ENCODE measurements around the gene OXA1L.
A peak's percentile ranks its signal among the peaks of the same experiment; 100 is the strongest.
"Not testable (repeated sequence)": the region's sequence is repeated elsewhere in the genome, so short reads cannot be mapped to it uniquely, and the experiment has no call there.

The OXA1L gene

DNA sequence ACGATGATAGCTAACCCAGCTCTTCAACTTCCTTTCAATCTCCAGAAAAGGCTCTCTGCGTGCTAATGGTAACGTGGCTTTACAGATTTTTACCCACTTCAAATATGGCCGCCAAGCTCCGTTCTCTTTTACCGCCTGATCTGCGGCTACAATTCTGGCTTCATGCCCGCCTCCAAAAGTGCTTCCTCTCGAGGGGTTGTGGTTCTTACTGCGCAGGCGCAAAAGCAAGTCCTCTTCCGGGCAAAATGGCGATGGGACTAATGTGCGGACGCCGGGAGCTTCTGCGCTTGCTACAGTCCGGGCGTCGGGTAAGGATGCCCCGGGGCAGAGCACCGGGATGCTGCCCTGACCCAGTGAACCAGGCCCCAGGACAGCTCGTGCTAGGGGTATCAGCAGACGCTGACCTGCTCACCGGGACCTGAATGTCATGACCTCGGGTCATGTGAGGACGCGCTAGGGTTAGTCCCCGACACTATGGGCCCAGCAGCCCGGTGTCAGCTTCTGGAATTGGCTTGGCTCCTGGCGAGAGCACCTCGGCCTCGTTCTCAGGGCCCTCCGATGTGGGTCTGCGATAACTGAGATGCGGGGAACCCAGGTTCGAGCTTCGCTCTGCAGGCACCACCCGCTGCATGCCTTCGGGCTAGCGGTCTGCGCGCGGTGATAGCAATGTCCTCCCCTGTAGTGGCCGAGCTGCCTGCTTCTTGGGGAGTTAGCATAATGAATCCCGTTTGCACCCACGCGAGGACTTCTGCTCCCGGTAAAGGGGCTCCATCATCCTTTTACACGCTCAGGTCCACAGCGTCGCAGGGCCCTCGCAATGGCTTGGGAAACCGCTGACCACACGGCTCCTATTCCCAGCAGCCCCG, at the start of gene OXA1L:
Gene OXA1L (plus strand): TSS at position 232 of the 866 bp plus-strand sequence. CDS start 14 bp downstream, at position 246.
- DNase-seq: peak; percentile 98

DNA sequence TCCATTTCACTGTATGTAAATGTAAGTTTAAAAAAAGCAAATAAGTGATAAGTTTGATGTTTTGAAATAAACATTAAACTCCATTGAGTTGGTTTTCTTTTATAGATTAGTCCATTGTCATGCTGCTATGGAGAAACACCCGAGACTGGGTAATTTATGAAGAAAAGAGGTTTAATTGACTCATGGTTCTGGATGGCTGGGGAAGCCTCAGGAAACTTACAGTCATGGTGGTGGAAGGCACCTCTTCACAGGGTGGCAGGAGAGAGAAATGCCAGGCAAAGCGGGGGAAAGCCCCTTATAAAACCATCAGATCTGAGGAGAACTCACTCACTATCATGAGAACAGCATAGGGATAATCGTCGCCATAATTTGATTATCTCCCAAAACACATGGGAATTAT, 48.4 kb upstream of the OXA1L start:
- no peak for DNase-seq

DNA sequence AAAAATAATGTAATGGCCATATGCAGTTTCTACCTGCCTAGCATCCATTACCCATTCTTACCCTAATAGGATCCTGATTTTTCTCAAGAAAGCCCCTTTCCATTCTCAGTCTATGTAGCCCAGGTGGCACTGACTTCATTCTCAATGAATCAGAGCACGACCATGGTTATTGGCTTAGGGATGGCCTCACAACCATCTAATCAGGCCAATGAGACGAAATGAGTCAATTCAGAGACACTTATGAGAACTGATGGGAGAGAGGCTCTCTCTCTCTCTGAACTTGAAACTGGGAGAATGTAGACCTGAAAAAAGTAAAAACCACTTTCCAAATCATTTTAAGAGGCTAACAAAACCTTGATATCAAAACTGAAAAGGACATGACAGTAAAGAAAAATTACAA, 45.3 kb upstream of the OXA1L start:
- DNase-seq: no peak

DNA sequence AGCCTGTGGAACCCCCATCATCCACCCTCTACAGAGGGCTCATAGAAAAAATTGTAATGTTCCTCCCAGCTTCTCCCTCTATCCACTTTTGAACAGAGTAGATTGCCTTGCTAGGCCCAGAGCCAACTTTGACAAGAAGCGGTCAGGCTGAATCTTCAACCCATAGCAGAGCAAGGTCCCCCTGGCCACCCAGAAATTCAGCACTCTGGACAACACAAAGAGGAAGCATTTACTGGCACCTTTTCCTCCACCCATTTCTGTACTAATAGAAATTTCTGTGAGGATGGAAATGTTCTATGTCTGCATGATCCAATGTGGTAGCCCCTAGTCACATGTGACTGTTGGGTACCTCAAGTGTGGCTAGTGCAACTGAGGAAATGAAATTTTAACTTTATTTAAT, 42.7 kb upstream of the OXA1L start:
- no peak for DNase-seq

DNA sequence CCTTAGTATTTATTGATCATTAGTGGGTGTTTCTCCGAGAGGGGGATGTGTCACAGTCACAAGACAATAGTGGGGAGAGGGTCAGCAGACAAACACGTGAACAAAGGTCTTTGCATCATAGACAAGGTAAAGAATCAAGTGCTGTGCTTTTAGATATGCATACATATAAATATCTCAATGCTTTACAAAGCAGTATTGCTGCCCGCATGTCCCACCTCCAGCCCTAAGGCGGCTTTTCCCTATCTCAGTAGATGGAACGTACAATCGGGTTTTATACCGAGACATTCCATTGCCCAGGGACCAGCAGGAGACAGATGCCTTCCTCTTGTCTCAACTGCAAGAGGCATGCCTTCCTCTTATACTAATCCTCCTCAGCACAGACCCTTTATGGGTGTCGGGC, 41.6 kb upstream of the OXA1L start:
- not testable (repeated sequence) for DNase-seq

DNA sequence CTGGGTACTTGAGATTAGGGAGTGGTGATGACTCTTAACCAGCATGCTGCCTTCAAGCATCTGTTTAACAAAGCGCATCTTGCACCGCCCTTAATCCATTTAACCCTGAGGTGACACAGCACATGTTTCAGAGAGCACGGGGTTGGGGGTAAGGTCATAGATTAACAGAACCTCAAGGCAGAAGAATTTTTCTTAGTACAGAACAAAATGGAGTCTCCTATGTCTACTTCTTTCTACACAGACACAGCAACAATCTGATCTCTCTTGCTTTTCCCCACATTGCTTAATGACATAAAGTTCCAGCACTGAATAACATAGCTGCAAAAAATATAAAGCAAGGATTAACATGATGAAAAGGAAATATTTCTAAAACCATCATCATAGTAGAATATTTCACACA, 41.1 kb upstream of the OXA1L start:
- not testable (repeated sequence) for DNase-seq

DNA sequence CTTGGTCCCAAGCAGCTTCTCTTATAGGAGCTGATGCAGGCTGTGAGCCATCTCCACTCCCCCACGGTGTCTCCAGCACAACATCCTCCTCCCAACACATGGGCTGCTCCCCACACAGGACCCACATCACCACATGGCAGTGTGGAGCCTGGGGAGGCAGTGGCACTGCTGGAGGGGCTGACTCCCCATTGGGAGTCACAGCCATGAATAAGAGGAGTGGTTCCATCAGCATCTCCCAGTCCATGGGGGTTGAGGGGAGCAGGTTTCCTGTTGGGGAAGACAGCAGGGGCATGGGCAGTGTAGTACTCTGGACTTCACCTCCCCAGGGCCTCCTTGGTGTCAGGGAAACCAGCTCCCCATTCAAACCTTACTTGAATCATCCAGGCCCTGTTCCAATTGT, 40.5 kb upstream of the OXA1L start:
- DNase-seq: no peak

DNA sequence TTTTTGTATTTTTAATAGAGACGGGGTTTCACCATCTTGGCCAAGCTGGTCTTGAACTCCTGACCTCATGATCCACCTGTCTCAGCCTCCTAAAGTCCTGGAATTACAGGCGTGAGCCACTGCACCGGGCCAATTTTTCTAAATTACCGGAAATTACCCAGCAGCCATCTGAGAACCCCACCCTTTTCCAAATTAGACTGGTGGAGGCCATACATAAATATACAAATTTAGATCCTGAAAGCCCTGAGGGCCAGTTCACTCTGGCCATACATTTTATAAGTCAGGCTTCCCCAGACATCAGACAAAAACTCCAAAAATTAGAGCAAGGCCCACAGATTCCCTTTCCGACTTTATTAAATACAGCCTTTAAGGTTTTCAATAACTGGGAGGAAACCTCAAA, 34.4 kb upstream of the OXA1L start:
- not testable (repeated sequence) for DNase-seq

DNA sequence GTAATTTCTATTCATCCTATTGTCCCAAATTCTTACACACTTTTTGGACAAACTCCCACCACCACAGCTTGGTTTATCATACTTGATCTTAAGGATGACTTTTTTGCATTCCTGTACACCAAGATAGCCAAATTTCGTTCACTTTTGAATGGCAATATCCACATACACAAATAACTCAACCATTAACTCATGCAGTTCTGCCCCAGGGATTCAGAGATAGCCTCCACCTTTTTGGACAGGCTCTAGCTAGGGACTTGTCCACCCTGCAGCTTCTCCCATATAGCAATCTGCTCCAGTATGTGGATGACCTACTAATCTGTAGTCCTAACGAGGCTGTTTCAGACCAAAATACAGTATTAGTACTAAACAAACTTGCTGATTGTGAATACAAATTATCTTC, 32.7 kb upstream of the OXA1L start:
- DNase-seq: no peak

DNA sequence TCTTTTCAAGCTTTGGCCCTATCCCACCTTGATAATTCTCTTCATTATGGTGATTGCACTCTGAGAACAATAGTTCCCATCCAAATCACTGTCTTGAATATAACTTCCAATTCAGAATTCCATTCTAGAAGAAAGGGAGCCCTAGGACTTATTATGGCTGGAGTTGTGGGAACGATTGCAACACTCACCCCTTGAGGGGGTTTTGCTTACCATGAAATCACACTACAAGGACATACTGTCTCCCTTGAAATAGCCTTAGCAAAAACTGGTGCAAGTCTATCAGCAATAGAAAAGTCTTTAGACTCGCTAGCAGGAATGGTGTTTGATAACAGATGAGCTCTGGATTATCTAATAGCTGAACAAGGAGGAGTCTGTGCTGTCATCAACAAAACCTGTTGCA, 31.4 kb upstream of the OXA1L start:
- no peak for DNase-seq

DNA sequence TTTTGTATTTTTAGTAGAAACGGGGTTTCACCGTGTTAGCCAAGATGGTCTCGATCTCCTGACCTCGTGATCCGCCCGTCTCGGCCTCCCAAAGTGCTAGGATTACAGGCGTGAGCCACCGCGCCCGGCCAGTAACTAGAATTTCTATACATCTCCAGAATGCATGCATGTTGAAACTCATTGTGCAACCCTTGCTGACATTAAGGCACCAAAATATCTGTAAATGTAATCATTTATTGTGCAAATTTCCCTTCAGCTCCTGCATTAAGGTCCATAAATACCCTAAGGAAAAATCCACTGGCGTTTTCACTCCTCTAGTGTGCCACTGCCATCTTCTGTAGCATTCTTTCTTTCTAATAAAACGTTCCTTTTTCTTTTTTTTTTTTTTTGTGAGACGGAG, 30.1 kb upstream of the OXA1L start:
- DNase-seq: not testable (repeated sequence)

DNA sequence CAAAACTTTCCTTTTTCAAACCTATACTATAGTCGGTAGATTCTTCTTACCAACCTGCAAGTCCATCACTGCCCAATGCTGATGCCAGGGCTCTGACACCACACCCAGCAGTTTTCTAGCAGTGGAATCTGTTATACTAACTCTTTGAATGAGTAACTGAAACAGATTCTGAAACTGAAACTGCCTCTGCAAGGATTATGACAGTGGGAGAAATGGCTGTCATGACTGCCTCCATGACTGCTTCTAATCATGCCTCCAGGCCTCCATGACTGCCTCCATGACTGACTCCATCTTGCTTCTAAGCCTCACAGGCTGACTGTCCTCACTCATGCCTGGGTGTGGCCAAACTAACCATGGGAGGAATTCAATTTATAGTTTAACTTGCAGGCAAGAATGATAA, 29.4 kb upstream of the OXA1L start:
- no peak for DNase-seq

DNA sequence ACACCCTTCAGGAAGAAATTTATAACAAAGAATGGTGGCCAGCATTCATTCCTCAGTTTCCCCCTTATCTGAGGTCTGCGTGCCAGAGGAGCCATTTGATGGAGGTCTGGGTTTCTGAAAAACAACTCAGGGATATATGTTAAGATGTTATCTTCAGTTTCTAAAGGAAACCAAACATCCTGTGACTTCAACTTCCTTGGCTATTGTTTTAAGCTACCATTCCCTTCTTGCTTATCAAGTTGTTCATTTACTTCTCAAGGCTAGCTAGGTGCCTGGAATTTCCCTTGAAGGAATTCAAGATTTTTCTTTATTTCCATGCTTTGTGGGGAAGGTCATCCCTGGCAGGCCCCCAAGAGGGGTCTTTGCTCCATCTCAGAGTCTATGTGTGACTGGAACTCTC, 27.1 kb upstream of the OXA1L start:
- DNase-seq: no peak

DNA sequence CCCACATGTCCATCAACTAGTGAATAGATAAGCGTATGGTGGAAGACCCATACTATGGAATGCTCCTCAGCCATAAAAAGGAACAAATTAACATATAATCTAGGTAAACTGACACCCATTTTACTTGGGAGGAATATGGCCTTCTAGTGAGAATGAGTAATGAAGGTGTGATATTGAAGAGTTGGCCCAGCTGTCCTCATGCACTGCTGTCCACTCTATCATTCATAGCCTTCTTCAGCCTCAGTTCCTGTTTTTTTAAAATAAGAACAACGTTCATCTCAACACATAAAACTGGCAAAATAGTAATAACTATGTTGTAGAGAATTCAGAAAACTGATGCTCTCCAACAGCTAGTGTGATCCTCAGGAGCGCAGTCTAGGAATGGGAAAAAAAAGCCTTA, 26.5 kb upstream of the OXA1L start:
- no peak for DNase-seq

DNA sequence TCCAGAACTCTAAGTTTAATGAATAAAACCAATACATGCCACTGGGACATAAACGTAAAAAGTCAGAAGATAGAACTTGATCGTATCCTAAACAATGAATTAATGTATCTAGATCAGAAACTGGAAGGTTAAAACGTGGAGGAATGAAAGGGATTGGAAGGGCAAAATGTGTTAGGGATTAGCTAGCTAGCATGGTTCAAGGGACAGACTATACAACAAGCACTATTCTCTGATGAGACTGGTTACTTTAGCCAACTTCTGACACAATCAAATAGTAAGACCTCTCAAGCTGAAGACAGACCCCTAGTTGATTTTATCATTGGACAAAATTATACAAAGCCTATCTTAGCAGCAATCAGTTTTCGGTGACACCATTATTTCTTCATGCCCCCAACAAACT, 18.7 kb upstream of the OXA1L start:
- no peak for DNase-seq

DNA sequence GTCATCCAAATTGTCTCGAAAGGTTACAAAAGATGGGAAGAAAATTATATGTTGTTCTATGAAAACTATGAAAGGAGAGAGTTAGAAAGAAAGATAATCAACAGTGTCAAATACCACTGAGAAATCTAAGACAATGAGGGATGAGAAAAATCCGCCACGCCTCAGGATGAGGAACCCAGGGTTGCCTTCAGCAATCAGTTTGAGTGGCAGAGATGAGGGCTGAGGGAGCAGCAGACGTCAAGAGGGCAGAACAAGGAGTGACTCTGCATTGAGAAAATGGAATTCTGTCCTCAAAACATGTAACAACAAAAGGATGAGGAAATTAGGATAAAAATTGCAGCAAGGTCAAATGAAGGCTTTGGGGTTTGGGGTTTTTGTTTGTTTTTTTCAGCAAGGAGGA, 18.3 kb upstream of the OXA1L start:
- DNase-seq: no peak

DNA sequence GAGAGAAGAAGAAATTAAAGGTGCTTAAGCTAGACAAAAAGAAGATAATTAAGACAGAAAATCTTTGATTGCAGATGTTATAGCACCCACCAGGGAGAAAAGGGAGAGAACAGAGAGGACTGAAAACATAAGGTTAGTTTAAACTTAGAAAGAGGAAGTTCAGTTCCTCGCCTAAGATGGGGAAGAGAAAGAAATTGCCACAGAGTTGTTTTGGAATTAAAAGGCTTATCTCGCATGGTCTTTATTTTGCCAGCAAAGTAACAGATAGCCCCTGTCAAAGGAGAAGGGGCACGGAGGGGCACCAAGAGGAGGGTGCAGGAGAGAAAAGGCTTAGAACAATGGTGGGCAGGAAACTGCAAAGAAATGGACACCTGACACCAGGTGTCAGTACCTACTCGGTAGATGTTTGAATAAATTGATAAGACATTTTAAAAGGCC, 17.8 kb upstream of the OXA1L start:
- DNase-seq: no peak

DNA sequence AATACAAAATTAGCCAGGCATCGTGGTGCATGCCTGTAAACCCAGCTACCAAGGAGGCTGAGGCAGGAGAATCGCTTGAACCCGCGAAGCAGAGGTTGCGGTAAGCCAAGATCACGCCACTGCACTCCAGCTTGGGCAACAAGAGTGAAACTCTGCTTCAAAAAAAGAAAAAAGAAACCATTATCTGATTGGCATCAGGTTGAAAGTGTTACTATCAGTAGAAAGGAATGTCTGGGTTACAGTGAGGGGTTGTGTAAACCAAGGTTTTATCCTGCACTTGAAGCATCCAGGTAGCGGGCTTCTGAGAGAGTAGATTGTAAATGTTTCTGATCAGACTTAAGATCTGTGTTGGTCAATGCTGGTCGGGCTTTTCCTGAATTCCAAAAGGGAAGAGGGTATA, 14.1 kb upstream of the OXA1L start:
- DNase-seq: no peak

DNA sequence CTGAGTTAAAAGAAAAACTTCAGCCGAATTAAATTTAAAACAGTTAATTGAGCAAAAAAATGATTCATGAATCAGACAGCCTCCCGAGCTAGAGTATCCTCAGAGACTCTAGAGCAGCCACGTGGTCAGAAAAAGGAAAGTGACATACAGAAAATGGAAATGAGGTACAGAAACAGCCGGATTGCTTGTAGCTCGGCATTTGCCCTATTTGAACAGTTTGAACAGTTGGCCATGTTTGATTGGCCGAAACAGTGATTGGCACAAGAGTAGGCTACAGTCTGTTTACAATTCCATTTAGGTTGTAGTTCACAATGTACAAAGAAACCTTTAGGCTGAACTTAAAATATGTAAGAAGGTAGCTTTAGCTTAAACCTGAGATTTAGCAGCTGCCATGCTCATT, 12.9 kb upstream of the OXA1L start:
- no peak for DNase-seq

DNA sequence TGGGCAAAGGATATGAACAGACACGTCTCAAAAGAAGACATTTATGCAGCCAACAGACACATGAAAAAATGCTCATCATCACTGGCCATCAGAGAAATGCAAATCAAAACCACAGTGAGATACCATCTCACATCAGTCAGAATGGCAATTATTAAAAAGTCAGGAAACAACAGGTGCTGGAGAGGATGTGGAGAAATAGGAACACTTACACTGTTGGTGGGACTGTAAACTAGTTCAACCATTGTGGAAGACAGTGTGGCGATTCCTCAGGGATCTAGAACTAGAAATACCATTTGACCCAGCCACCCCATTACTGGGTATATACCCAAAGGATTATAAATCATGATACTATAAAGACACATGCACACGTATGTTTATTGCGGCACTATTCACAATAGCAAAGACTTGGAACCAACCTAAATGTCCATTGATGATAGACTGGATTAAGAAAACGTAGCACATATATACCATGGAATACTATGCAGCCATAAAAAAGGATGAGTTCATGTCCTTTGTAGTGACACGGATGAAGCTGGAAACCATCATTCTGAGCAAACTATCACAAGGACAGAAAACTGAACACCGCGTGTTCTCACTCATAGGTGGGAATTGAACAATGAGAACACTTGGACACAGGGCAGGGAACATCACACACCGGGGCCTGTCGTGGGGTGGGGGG, 8.4 kb upstream of the OXA1L start:
- DNase-seq: not testable (repeated sequence)

DNA sequence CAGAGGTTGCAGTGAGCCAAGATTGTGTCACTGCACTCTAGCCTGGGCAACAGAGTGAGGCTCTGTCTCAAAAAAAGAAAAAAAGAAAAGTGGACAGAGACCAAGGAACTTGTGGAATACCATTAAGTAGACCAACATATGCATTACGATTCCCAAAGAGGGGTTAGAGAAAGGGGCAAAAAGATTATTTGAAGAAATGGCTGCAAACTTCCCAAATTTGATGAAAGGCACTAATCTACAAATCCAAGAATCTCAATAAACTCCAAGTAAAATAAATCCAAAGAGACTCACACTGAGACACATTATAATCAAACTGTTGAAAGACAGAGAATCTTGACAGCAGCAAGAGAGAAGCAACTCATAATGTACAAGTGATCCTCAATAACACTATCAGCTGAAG, 4.8 kb upstream of the OXA1L start:
- DNase-seq: no peak

DNA sequence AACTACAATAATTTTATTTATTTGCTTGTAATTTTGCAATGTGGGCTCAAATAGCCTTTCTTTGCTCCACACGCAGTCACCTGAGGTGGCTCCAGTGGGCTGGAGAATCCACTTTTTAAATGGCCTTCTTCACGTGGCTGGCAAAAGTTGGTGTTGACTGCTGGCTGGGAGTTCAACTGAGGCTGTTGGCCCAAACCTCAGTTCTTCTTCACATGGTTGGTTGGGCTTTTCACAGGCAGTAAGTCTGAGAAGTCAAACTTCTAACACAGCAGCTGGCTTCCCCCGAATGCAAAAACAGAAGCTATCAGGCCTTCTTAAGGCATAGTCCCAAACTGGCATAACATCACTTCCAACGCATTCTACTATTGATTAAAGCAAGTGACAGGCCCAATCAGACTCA, 2.1 kb upstream of the OXA1L start:
- DNase-seq: no peak

DNA sequence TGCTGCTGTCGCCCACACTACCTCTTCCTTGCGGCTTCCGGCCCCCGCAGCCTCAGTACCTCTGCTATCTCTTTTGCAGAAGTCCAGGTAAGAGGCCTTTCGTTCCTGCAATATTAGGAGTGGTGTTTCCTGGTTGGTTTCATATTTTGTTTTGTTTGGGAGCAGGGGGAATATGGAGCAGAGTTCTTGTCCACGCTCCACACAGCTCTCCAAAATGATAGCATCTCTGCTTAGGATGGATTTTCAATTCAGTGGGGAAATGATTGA, 768 bp downstream of the OXA1L start:
- DNase-seq: no peak

DNA sequence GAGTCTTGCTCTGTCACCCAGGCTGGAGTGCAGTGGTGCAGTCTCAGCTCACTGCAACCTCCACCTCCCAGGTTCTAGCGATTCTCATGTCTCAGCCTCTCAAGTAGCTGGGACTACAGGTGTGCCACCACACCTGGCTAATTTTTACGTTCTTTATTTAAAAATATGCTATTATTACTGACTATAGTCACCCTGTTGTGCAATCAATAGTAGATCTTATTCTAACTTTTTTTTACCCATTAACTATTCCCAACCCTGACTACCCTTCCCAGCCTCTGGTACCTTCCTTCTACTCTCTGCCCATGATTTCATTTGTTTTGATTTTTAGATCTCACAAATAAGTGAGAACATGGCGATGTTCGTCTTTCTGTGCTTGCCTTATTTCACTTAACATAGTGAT, 2.5 kb downstream of the OXA1L start:
- no peak for DNase-seq

DNA sequence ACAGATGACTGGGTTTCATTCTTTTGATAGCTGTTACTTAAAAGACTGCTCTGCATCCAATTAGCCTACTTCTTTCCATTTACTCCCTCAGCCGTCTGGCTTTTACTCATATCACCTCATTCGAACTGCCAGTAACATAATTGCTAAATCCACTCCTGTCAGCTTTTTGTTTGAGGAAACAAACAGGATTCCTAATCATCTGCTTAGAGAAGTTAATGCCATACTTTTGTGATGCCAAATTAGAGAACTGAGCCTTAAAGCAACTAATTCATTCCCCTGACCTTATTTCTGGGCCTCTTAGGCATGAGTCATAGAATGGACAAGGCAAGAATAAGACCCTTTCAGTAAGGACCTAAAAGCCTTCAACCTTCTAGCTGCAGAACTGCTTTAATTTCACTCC, 2.9 kb downstream of the OXA1L start:
- no peak for DNase-seq
